Panc1 (cell line): ENCODE data around the gene SMIM27. TPM values are rescaled to one million over a fixed set of nuclear protein-coding genes. Genes with fewer than 3 reads are reported as not detected.

ENCODE experiments used
- ATAC-seq: fragments of 200-7000 bp; cut with Tn5 transposase; 2 replicates; pipeline ENCODE4 v1.9.1; 2020; ENCODE audit warnings: mild to moderate bottlenecking, moderate library complexity
- BruUV-seq: library from RNA; stranded (reverse); fragments of 400-500 nt; replicated peaks from 2 replicates; lab custom pipeline; 2021; lab: Mats Ljungman, UMichigan
- CTCF ChIA-PET: fragments of 300-600 bp; sonication (Branson Sonifier 250); formaldehyde crosslinking; loops from one replicate; lab custom pipeline; 2022; ENCODE audit warnings: antibody characterized with exemption; lab: Charles Lee
- POLR2A ChIA-PET: fragments of 300-600 bp; sonication (Branson Sonifier 250); formaldehyde crosslinking; loops from one replicate; lab custom pipeline; 2022; ENCODE audit warnings: antibody characterized with exemption; lab: Charles Lee
- DNase-seq: peaks from one replicate; pipeline ENCODE4 v3.0.0-alpha.2; 2010; ENCODE audit warnings: low read depth, low spot score
- H3K27ac ChIP-seq: 2 replicates; pipeline ENCODE4 v1.5.1; 2011; ENCODE audit warnings: mild to moderate bottlenecking, low read length, inconsistent platforms
- H3K27me3 ChIP-seq: fragments of 200-500 bp; sonication (Bioruptor generic); 2 replicates; pipeline ENCODE4 v1.6.0; 2014; ENCODE audit warnings: low read length, inconsistent platforms; ENCODE audit not compliant: control insufficient read depth, insufficient read depth
- H3K36me3 ChIP-seq: fragments of 200-500 bp; sonication (Bioruptor generic); 2 replicates; pipeline ENCODE4 v1.5.1; 2014; ENCODE audit warnings: inconsistent platforms, mild to moderate bottlenecking, low read length, moderate library complexity; ENCODE audit not compliant: control insufficient read depth, insufficient read depth
- H3K4me1 ChIP-seq: 2 replicates; pipeline ENCODE4 v1.5.1; 2011; ENCODE audit warnings: inconsistent platforms, mild to moderate bottlenecking, low read length, moderate library complexity; ENCODE audit not compliant: control insufficient read depth, insufficient read depth
- H3K4me3 ChIP-seq, 2 experiments: 2 replicates each; pipeline ENCODE4 v1.5.1; 2011 to 2012; ENCODE audit warnings: low read depth in 2 of 2, low read length in 2 of 2, mild to moderate bottlenecking in 2 of 2, inconsistent platforms in 1 of 2, moderate library complexity in 1 of 2
- H3K9me3 ChIP-seq: fragments of 200-500 bp; sonication (Bioruptor generic); 2 replicates; pipeline ENCODE4 v1.5.1; 2014; ENCODE audit warnings: low read depth, mild to moderate bottlenecking, inconsistent platforms, low read length, moderate library complexity; ENCODE audit not compliant: control insufficient read depth, insufficient read depth
- POLR2AphosphoS5 ChIP-seq: IDR thresholded peaks from 2 replicates; pipeline ENCODE4 v1.6.1; 2012; ENCODE audit warnings: mild to moderate bottlenecking, low read depth, low read length, moderate library complexity
- SIN3A ChIP-seq: IDR thresholded peaks from 2 replicates; pipeline ENCODE4 v1.6.1; 2012; ENCODE audit warnings: low read depth, mild to moderate bottlenecking, low read length, moderate library complexity, borderline replicate concordance; ENCODE audit not compliant: insufficient read depth
- TCF7L2 ChIP-seq: IDR thresholded peaks from 2 replicates; pipeline ENCODE4 v1.6.1; 2011; ENCODE audit warnings: mild to moderate bottlenecking, low read depth, low read length, inconsistent platforms
- in situ Hi-C: cut with HindIII; loops from 2 replicates; pipeline ENCODE4 v1.10.0; 2016; ENCODE audit warnings: low sequenced_read_pairs, low pct_unique_long_range_greater_than_20kb
- intact Hi-C: fragments of 100-400 bp; cut with micrococcal nuclease; formaldehyde crosslinking; loops from one replicate; pipeline ENCODE4 v1.10.0; 2022; ENCODE audit not compliant: unreplicated experiment
- total RNA-seq: library from RNA; stranded (reverse); gene quantifications from one replicate; pipeline ENCODE4 v1.2.1, GENCODE V29; 2021; ENCODE audit not compliant: unreplicated experiment
- TF ChIP-seq, protein P1 (sequence below), 2 experiments: IDR thresholded peaks; 2 replicates each; pipeline ENCODE4 v1.6.1; 2011 to 2012; ENCODE audit warnings: low read depth in 2 of 2, control low read depth in 1 of 2, low read length in 1 of 2, mild to moderate bottlenecking in 1 of 2, moderate library complexity in 1 of 2; ENCODE audit not compliant: insufficient read depth in 1 of 2
- TF ChIP-seq, protein P2 (sequence below): fragments of 450-650 bp; IDR thresholded peaks from 2 replicates; pipeline ENCODE4 v1.5.1; 2017; ENCODE audit warnings: mild to moderate bottlenecking

The SMIM27 gene
- total RNA-seq, 1 experiment from 2014 or later = 14.3 TPM

DNA sequence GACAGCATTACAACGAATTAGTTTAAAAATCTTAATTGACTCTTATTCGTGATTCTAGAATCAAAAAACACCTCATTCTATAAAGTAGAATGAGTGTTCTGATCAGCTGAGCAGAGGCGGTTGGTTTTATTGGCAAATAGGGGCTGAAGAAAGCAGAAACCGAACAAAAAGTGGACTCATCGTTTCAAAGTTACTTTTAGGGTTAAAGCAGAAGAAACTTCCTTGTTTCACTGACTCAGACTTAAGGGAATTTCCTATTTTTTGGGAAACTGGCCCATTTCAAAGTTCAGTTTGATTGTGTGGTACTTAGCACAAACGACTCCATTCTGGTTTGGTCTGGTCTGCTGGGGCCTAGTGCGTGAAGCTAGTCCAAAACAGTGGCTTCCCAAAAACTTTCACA, 21.7 kb downstream of the SMIM27 start:
- H3K4me3 ChIP-seq = no peak overlapping the region; a peak in 1 of 4 replicates
- H3K4me1 ChIP-seq = peaks cover 14% of the 10 kb centered on the region; the same call in 1 of the 2 replicates
- no peak for DNase-seq
- peak overlapping the region; percentile 97 for H3K27ac ChIP-seq
- intact Hi-C loops (loop anchor here (10.0 kb wide), 1 partner anchor 129 kb away; no protein-coding TSS in a partner anchor), in situ Hi-C loops (loop anchor here (25.0 kb wide), 1 partner anchor 388 kb away; no protein-coding TSS in a partner anchor)
- peaks cover 2% of the 10 kb centered on the region; the same call in 1 of the 2 replicates for H3K36me3 ChIP-seq
- TF ChIP-seq SIN3A = no peak
- TF ChIP-seq TCF7L2 = no peak
- no peak for TF ChIP-seq POLR2AphosphoS5
- TF ChIP-seq, protein P1, sequence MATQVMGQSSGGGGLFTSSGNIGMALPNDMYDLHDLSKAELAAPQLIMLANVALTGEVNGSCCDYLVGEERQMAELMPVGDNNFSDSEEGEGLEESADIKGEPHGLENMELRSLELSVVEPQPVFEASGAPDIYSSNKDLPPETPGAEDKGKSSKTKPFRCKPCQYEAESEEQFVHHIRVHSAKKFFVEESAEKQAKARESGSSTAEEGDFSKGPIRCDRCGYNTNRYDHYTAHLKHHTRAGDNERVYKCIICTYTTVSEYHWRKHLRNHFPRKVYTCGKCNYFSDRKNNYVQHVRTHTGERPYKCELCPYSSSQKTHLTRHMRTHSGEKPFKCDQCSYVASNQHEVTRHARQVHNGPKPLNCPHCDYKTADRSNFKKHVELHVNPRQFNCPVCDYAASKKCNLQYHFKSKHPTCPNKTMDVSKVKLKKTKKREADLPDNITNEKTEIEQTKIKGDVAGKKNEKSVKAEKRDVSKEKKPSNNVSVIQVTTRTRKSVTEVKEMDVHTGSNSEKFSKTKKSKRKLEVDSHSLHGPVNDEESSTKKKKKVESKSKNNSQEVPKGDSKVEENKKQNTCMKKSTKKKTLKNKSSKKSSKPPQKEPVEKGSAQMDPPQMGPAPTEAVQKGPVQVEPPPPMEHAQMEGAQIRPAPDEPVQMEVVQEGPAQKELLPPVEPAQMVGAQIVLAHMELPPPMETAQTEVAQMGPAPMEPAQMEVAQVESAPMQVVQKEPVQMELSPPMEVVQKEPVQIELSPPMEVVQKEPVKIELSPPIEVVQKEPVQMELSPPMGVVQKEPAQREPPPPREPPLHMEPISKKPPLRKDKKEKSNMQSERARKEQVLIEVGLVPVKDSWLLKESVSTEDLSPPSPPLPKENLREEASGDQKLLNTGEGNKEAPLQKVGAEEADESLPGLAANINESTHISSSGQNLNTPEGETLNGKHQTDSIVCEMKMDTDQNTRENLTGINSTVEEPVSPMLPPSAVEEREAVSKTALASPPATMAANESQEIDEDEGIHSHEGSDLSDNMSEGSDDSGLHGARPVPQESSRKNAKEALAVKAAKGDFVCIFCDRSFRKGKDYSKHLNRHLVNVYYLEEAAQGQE (IDR thresholded peaks at IDR 0.05; ENCODE audit: insufficient read depth in 1 of 2, low read depth in 2 of 2, low read length in 1 of 2) = no peak
- TF ChIP-seq, protein P2, sequence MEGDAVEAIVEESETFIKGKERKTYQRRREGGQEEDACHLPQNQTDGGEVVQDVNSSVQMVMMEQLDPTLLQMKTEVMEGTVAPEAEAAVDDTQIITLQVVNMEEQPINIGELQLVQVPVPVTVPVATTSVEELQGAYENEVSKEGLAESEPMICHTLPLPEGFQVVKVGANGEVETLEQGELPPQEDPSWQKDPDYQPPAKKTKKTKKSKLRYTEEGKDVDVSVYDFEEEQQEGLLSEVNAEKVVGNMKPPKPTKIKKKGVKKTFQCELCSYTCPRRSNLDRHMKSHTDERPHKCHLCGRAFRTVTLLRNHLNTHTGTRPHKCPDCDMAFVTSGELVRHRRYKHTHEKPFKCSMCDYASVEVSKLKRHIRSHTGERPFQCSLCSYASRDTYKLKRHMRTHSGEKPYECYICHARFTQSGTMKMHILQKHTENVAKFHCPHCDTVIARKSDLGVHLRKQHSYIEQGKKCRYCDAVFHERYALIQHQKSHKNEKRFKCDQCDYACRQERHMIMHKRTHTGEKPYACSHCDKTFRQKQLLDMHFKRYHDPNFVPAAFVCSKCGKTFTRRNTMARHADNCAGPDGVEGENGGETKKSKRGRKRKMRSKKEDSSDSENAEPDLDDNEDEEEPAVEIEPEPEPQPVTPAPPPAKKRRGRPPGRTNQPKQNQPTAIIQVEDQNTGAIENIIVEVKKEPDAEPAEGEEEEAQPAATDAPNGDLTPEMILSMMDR = no peak
- POLR2A ChIA-PET = interaction anchor here (0.6 kb wide), 2 partner anchors 44 to 198 kb away, joined by 3 to 4 read pairs; no protein-coding TSS in a partner anchor
- no peak for ATAC-seq
- CTCF ChIA-PET = interaction anchor here (0.7 to 3.6 kb wide), 2 partner anchors 141 to 195 kb away, joined by 4 to 35 read pairs; no protein-coding TSS in a partner anchor
- H3K27me3 ChIP-seq = peaks cover 2% of the 10 kb centered on the region; the same call in 1 of the 2 replicates
- H3K9me3 ChIP-seq = no peaks in the 10 kb centered on the region
- BruUV-seq = no TSS peak

DNA sequence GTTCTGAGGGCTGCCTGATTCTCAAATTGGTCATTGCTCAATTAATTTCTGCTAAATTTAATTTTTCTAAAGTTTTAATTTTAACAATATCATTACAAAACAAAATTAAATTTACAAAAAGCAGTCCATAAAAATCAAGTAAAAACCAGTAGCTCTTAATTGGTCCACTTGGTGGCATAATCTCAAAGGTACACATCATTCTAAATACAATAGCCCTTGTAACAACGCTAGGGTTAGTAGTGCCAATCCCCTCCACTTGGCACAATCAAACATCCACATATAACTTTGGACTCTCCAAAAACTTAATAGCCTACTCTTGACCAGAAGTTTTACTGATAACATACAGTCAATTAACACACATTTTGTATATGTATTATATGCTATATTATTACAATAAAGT, 22.7 kb downstream of the SMIM27 start:
- no peak for ATAC-seq
- in situ Hi-C loops (loop anchor here (25.0 kb wide), 1 partner anchor 387 kb away; no protein-coding TSS in a partner anchor), intact Hi-C loops (loop anchor here (10.0 kb wide), 1 partner anchor 130 kb away; no protein-coding TSS in a partner anchor)
- no TSS peak for BruUV-seq
- TF ChIP-seq, protein P1 (IDR thresholded peaks at IDR 0.05; ENCODE audit: insufficient read depth in 1 of 2, low read depth in 2 of 2, low read length in 1 of 2) = no peak
- TF ChIP-seq, protein P2 = no peak; the same call in 1 of the 2 replicates
- TF ChIP-seq TCF7L2 (no peak), SIN3A (no peak), POLR2AphosphoS5 (no peak)
- DNase-seq = no peak
- Histone ChIP-seq H3K27ac (no peak overlapping the region), H3K27me3 (peaks cover 2% of the 10 kb centered on the region; the same call in 1 of the 2 replicates), H3K4me3 (no peak overlapping the region), H3K4me1 (peaks cover 14% of the 10 kb centered on the region; the same call in 1 of the 2 replicates), H3K9me3 (no peaks in the 10 kb centered on the region), H3K36me3 (peaks cover 2% of the 10 kb centered on the region; the same call in 1 of the 2 replicates)
- ChIA-PET POLR2A (interaction anchor here (0.7 kb wide), 1 partner anchor 306 kb away, joined by 7 read pairs; no protein-coding TSS in a partner anchor), CTCF (interaction anchor here (0.6 to 3.6 kb wide), 2 partner anchors 196 to 393 kb away, joined by 3 to 35 read pairs; no protein-coding TSS in a partner anchor)
